Endothelial cell of umbilical vein (primary cell): Measurements from ENCODE around the gene LDLRAD4. TPM values are rescaled to one million over a fixed set of nuclear protein-coding genes. Genes with fewer than 3 reads are reported as not detected.

Experiments
- BruUV-seq: library from RNA; stranded (reverse); fragments of 400-500 nt; replicated peaks from 2 replicates; lab custom pipeline; 2021; lab: Mats Ljungman, UMichigan
- CTCF ChIA-PET: fragments of 300-600, 350-600 bp; sonication (Branson Sonifier 250); formaldehyde crosslinking; loops from one replicate; lab custom pipeline; 2021; ENCODE audit warnings: antibody characterized with exemption, inconsistent platforms; lab: Charles Lee
- POLR2A ChIA-PET: fragments of 300-600, 350-600 bp; sonication (Branson Sonifier 250); formaldehyde crosslinking; loops from one replicate; lab custom pipeline; 2021; ENCODE audit warnings: antibody characterized with exemption, inconsistent platforms; lab: Charles Lee
- DNase-seq: peaks from one replicate; pipeline ENCODE4 v3.0.0-alpha.2; 2011; ENCODE audit warnings: low read depth, low spot score
- FAIRE-seq: peaks from 2 replicates; lab custom pipeline; 2011; peaks lifted over from hg19 to GRCh38; lab: Jason Lieb, UNC
- H2AFZ ChIP-seq: 2 replicates; pipeline ENCODE4 v1.6.0; 2012; ENCODE audit warnings: low read depth, low read length, control low read depth, inconsistent platforms
- H3K27ac ChIP-seq: 2 replicates; pipeline ENCODE4 v1.5.1; 2011; ENCODE audit warnings: low read depth, mild to moderate bottlenecking, control low read depth, low read length, moderate library complexity; ENCODE audit not compliant: insufficient read depth
- H3K27me3 ChIP-seq, 2 experiments: 2 replicates each; pipeline versions ENCODE4 v1.6.0 to v1.6.1; 2011; ENCODE audit warnings: low read length in 2 of 2, mixed read lengths in 1 of 2; ENCODE audit not compliant: control insufficient read depth in 2 of 2, insufficient read depth in 2 of 2
- H3K36me3 ChIP-seq, 2 experiments: 2 replicates in 1 of 2; 3 replicates in 1 of 2; pipeline ENCODE4 v1.5.1; 2011; ENCODE audit warnings: low read length in 2 of 2, mild to moderate bottlenecking in 1 of 2, moderate library complexity in 1 of 2; ENCODE audit not compliant: control insufficient read depth in 2 of 2, insufficient read depth in 2 of 2; ENCODE audit errors: extremely low read depth in 1 of 2
- H3K4me1 ChIP-seq: 3 replicates; pipeline ENCODE4 v1.5.1; 2011; ENCODE audit warnings: mild to moderate bottlenecking, low read length; ENCODE audit not compliant: control insufficient read depth, insufficient read depth; ENCODE audit errors: extremely low read depth
- H3K4me2 ChIP-seq: 2 replicates; pipeline ENCODE4 v1.6.1; 2011; ENCODE audit warnings: low read length, control low read depth, mixed read lengths; ENCODE audit not compliant: insufficient read depth
- H3K4me3 ChIP-seq, 3 experiments: fragments of 200-600 bp in 1 of 3; sonication (generic), shearing (Covaris generic) in 1 of 3; replicated peaks in 1 of 3; 2 replicates each; pipeline ENCODE4 v1.5.1; 2011 to 2016; ENCODE audit warnings: control low read depth in 3 of 3, low read length in 3 of 3, mild to moderate bottlenecking in 2 of 3, inconsistent platforms in 1 of 3, low read depth in 1 of 3, moderate library complexity in 1 of 3; ENCODE audit not compliant: insufficient read depth in 1 of 3
- H3K79me2 ChIP-seq: 2 replicates; pipeline ENCODE4 v1.6.0; 2012; ENCODE audit warnings: low read length, inconsistent platforms; ENCODE audit not compliant: control insufficient read depth, insufficient read depth
- H3K9ac ChIP-seq: replicated peaks from 2 replicates; pipeline ENCODE3; 2011; ENCODE audit warnings: low read length, control low read depth; ENCODE audit not compliant: insufficient read depth; ENCODE audit errors: extremely low read depth
- H3K9me1 ChIP-seq: replicated peaks from 3 replicates; pipeline ENCODE4 v1.6.0; 2011; ENCODE audit warnings: mild to moderate bottlenecking, low read length; ENCODE audit not compliant: control insufficient read depth, insufficient read depth; ENCODE audit errors: extremely low read depth
- H3K9me3 ChIP-seq: replicated peaks from 2 replicates; pipeline ENCODE4 v1.5.1; 2012; ENCODE audit warnings: low read length, inconsistent platforms; ENCODE audit not compliant: control insufficient read depth, insufficient read depth
- H4K20me1 ChIP-seq: replicated peaks from 2 replicates; pipeline ENCODE3; 2011; ENCODE audit warnings: mild to moderate bottlenecking, low read length; ENCODE audit not compliant: control insufficient read depth, insufficient read depth; ENCODE audit errors: extremely low read depth
- FOS ChIP-seq: IDR thresholded peaks from 2 replicates; pipeline ENCODE4 v1.6.1; 2011; ENCODE audit warnings: mild to moderate bottlenecking, low read length, moderate library complexity, borderline replicate concordance; ENCODE audit not compliant: insufficient read depth
- GATA2 ChIP-seq: IDR thresholded peaks from 2 replicates; pipeline ENCODE4 v1.7.0; 2011; ENCODE audit warnings: low read depth, mild to moderate bottlenecking, moderate library complexity, mixed read lengths, low read length; ENCODE audit not compliant: insufficient read length, insufficient read depth
- JUN ChIP-seq: IDR thresholded peaks from 2 replicates; pipeline ENCODE4 v1.6.1; 2011; ENCODE audit warnings: borderline replicate concordance, low read depth; ENCODE audit not compliant: insufficient read length, insufficient read depth
- MYC ChIP-seq: IDR thresholded peaks from one replicate; pipeline ENCODE4 v1.6.1; 2011; ENCODE audit warnings: mild to moderate bottlenecking, low read depth, low read length
- POLR2A ChIP-seq: IDR thresholded peaks from 2 replicates; pipeline ENCODE4 v1.6.1; 2012; ENCODE audit warnings: low read depth, mild to moderate bottlenecking, control low read depth, low read length
- POLR2AphosphoS5 ChIP-seq: IDR thresholded peaks from 2 replicates; pipeline ENCODE4 v1.6.1; 2012; ENCODE audit warnings: low read depth, mild to moderate bottlenecking, control low read depth, low read length, moderate library complexity; ENCODE audit not compliant: insufficient read depth
- dilution Hi-C: fragments of 300-500 bp; cut with MboI; formaldehyde crosslinking; loops from one replicate; pipeline ENCODE4 v1.15.0; 2019; ENCODE audit warnings: low sequenced_read_pairs; ENCODE audit not compliant: extremely low pct_ligation_motif_present
- intact Hi-C: fragments of 100-400 bp; cut with micrococcal nuclease; formaldehyde crosslinking; loops from one replicate; pipeline ENCODE4 v1.10.0; 2022
- polyA plus RNA-seq, 4 experiments: library from polyadenylated mRNA; depleted of rRNA in 3 of 4; stranded (reverse) in 3 of 4; unstranded in 1 of 4; fragments of >200 nt; gene quantifications; 2 replicates each; pipeline versions ENCODE4 v1.2.1 to v1.2.3, GENCODE V29; 2011 to 2012; ENCODE audit warnings: missing spikeins in 1 of 4
- total RNA-seq: library from RNA; stranded (reverse); gene quantifications from 2 replicates; pipeline ENCODE4 v1.2.3, GENCODE V29; 2021
- TF ChIP-seq, protein P1 (sequence below), 2 donors: IDR thresholded peaks; 1 replicate in 1 of 2; 2 replicates in 1 of 2; pipeline ENCODE4 v1.5.1; 2011; ENCODE audit warnings: low read length in 2 of 2, mild to moderate bottlenecking in 2 of 2, moderate library complexity in 2 of 2, control low read depth in 1 of 2, inconsistent platforms in 1 of 2, low read depth in 1 of 2; ENCODE audit not compliant: insufficient read depth in 1 of 2; ENCODE audit errors: extremely low read depth in 1 of 2

The LDLRAD4 gene
- total and polyA plus RNA-seq, 2 donors (not counting 3 experiments of a cell fraction or from before 2014, with no cell fraction given) = 5.2 to 6.5 TPM

DNA sequence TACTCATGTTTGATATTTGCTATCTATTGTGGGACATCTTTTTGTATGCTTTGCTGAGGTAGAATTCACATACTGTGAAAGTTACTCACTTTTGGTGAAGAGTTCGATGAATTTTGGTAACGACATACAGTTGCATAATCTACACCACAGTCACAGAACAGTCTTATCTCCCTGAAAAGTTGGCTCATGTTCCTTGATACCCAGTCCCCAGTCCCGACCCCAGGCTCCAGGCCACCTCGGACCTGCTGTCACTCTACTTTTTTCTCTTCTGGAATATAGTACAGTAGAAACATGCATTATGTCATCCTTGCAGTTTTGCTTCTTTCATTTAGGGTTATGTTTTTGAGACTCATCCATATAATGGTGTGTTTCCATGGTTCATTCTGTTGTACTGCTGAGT lies 316.1 kb downstream of the LDLRAD4 start:
- no peak for DNase-seq
- Histone ChIP-seq H3K9ac (no peak overlapping the region), H3K36me3 (no peaks in the 10 kb centered on the region), H2AFZ (no peak overlapping the region), H3K9me3 (no peaks in the 10 kb centered on the region), H4K20me1 (no peaks in the 10 kb centered on the region), H3K79me2 (no peaks in the 10 kb centered on the region), H3K27me3 (peaks cover 7 to 9% of the 10 kb centered on the region in 2 experiments), H3K4me1 (no peaks in the 10 kb centered on the region), H3K4me2 (no peak overlapping the region), H3K27ac (no peak overlapping the region), H3K4me3 (no peak overlapping the region), H3K9me1 (no peaks in the 10 kb centered on the region)
- no TSS peak for BruUV-seq
- ChIA-PET POLR2A (no interaction called here), CTCF (interaction anchor here (1.6 to 10.9 kb wide), 2 partner anchors 21 to 316 kb away, joined by 3 to 195 read pairs; partner anchors contain the start of gene LDLRAD4)
- intact Hi-C loops (loop anchor here (5.0 to 10.0 kb wide), 4 partner anchors 37 to 380 kb away; no protein-coding TSS in a partner anchor), dilution Hi-C loops (no loop called here)
- TF ChIP-seq JUN (no peak), POLR2AphosphoS5 (no peak), FOS (no peak), GATA2 (no peak)
- TF ChIP-seq, protein P1, sequence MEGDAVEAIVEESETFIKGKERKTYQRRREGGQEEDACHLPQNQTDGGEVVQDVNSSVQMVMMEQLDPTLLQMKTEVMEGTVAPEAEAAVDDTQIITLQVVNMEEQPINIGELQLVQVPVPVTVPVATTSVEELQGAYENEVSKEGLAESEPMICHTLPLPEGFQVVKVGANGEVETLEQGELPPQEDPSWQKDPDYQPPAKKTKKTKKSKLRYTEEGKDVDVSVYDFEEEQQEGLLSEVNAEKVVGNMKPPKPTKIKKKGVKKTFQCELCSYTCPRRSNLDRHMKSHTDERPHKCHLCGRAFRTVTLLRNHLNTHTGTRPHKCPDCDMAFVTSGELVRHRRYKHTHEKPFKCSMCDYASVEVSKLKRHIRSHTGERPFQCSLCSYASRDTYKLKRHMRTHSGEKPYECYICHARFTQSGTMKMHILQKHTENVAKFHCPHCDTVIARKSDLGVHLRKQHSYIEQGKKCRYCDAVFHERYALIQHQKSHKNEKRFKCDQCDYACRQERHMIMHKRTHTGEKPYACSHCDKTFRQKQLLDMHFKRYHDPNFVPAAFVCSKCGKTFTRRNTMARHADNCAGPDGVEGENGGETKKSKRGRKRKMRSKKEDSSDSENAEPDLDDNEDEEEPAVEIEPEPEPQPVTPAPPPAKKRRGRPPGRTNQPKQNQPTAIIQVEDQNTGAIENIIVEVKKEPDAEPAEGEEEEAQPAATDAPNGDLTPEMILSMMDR (IDR thresholded peaks at IDR 0.05; ENCODE audit: extremely low read depth in 1 of 2, insufficient read depth in 1 of 2, low read depth in 1 of 2, low read length in 2 of 2) = no peak
- FAIRE-seq = no peak

DNA sequence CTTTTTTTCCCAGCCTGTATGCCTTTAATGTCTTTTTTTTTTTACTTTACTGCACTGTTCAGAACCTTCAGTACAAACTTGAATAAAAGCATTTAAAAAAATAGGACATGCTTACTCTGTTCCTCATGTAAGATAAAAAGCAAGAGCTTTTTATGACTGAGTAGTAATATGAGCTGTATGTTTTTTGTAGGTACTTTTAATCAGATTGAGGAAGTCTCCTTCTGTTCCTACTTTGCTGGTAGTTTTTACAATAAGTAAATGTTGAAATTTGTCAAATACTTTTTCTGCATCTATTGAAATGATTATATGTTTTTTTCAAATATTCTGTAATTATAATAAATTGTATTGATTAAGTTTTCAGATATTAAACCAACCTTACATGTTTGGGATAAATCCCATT lies 318.0 kb downstream of the LDLRAD4 start:
- Histone ChIP-seq H3K4me3 (no peak overlapping the region), H3K79me2 (no peaks in the 10 kb centered on the region), H3K9me3 (no peaks in the 10 kb centered on the region), H3K4me1 (no peaks in the 10 kb centered on the region), H3K9ac (no peak overlapping the region), H3K36me3 (no peaks in the 10 kb centered on the region), H3K27ac (no peak overlapping the region), H2AFZ (no peak overlapping the region), H3K9me1 (no peaks in the 10 kb centered on the region), H4K20me1 (no peaks in the 10 kb centered on the region), H3K27me3 (peaks cover 9 to 12% of the 10 kb centered on the region in 2 experiments), H3K4me2 (no peak overlapping the region)
- ChIA-PET CTCF (interaction anchor here (1.2 kb wide), 1 partner anchor 320 kb away, joined by 4 read pairs; no protein-coding TSS in a partner anchor), POLR2A (no interaction called here)
- no TSS peak for BruUV-seq
- intact Hi-C loops = loop anchor here (10.0 kb wide), 2 partner anchors 72 to 382 kb away; no protein-coding TSS in a partner anchor
- no peak for FAIRE-seq
- DNase-seq = no peak
- dilution Hi-C loops = no loop called here
- TF ChIP-seq MYC (no peak), POLR2AphosphoS5 (no peak), FOS (no peak), POLR2A (no peak), GATA2 (no peak)
